ENCODE data around the gene EDRF1.
"Not testable (repeated sequence)": the region's sequence is repeated elsewhere in the genome, so short reads cannot be mapped to it uniquely, and the experiment has no call there.

The EDRF1 gene

DNA sequence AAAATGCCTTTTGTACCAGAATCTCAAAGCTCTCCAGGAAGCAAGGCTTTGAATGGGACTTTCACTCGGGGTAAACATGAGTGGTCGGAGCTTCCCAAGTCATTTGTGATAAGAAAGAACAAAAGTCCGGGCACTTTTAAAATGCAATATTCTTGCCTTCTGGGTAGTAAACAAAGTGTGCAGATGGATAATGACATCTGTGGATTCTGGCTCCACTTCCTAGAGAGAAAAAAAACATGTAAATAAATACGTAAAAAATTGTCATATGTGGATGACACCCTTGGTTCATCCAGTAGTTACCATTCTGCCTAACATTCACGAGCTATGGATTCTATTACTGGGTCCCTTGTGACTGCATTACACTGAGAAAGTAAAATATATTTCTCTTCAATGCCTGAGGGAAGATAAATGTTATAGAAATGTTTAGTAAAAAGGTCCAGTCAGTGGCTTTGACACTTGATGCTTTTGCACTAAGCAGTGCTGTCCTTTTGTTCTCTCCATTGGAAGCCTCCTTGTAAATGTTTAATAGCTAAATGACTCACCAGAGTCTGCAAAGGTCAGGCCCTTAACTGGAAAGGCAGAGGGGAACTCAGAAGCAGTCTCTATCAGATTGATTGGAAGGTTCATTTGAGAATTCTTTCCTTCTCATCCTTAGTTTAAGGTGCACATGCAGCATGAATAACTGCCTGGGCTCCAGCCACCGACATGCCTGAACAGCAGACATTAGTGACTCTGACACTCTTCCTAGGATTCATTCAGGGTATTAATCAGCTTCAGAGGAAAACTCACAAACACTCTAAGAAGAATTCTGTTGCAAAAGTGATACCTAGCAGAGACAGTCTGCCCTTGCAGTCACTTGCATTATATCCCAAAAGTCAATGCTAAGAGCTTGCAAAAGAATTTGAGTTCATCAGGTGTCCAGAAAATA is 11.7 kb upstream of the EDRF1 start:
- in situ Hi-C loops (cut with MboI; ENCODE audit: low sequenced_read_pairs), result no loop called here

DNA sequence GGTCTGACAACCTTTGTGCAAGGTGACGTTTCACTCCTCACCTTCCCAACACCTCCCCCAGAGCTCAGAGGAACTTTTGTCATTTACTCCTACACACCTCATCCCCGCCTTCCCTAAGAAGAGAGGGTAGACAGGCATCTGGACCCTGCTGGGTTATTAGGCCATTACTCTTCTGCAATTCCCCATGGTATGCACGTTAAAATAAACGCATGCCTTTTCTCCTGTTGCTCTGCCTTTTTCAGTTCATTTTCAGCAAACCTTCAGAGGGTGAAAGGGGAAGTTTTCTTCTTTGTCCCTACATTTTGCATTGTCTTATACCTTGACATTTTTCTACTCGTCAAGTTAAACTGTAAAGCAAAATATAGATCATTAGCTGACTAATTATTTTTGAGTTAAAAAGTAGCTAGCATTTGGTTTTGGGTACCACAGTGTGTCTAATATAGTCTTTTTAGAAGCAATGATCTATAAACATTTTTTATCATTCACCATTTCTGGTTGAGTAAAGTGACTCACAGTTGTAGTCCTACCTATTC is 10.5 kb upstream of the EDRF1 start:
- in situ Hi-C loops (cut with MboI; ENCODE audit: low sequenced_read_pairs), result no loop called here

- in situ Hi-C loops (cut with MboI; ENCODE audit: low sequenced_read_pairs), result no loop called here
These were observed 9.7 kb upstream of the EDRF1 start for GRCh38 chr10:125709553-125710474.

- in situ Hi-C loops (cut with MboI; ENCODE audit: low sequenced_read_pairs), result no loop called here
These were observed 8.3 kb upstream of the EDRF1 start for GRCh38 chr10:125711110-125711750.

GRCh38 chr10:125714728-125715127 is 4.8 kb upstream of the EDRF1 start:
- in situ Hi-C loops (cut with MboI; ENCODE audit: low sequenced_read_pairs), result not testable (repeated sequence)

DNA sequence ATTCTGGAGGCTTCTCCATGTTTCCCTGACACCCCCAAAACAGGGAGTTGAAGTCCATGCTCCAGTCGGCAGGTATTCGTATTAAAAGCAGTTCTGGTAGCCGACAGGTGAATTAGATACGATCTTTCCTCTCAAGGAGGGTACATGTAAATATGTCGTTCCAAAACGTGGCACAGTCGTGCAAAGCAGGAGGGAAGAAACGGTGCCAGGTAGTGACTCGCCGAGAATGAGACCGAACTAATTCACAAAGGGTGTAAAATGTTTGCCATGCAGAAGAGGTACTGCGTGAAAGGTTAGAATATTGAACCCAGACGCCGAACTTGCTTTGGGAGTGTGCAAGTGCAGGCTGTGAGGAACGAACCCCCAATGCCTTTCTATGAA is 483 bp downstream of the EDRF1 start:
- in situ Hi-C loops (cut with MboI; ENCODE audit: low sequenced_read_pairs), result no loop called here

GRCh38 chr10:125721035-125721434 is 1.5 kb downstream of the EDRF1 start:
- in situ Hi-C loops (cut with MboI; ENCODE audit: low sequenced_read_pairs), result no loop called here

- in situ Hi-C loops (cut with MboI; ENCODE audit: low sequenced_read_pairs), result no loop called here
These were observed 3.3 kb downstream of the EDRF1 start for GRCh38 chr10:125722811-125723210.

DNA sequence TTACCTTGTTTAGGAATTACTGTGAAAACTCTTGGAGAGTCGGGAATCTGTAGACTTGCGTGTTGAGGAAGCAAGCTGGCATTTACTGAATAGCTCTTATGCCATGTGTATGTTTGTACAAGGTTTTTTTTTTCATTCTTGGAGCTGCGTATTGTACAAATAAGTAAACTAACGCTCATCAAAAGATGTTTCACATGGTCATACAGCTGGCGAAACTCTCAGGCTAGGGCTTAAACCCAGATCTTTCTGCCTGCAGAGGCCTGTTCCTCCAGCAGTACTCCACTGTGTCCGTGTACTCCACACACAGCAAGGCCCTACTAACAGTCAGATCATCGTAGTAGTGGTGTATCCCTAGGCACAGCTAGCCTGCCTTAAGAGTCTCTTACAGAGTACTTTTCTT is 7.4 kb downstream of the EDRF1 start:
- in situ Hi-C loops (cut with MboI; ENCODE audit: low sequenced_read_pairs), result no loop called here

GRCh38 chr10:125727436-125727835 is 7.9 kb downstream of the EDRF1 start:
- in situ Hi-C loops (cut with MboI; ENCODE audit: low sequenced_read_pairs), result no loop called here

DNA sequence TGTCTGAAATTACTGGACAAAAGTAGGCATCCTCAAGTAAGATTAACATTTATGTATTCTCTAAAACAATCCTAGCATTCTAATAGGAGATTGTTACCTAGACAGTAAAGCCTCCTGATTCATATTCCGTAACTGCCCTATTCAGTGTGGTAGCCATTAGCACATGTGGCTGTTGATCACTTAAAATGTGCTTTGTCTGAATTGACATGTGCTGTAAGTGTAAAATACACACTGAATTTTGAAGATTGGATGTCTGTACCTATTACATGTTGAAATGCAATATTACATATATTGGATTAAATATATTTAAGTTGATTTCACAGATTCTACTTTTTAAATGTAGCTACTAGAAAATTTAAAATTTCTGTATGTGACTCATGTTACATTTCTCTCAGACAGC is 14.6 kb downstream of the EDRF1 start:
- in situ Hi-C loops (cut with MboI; ENCODE audit: low sequenced_read_pairs), result no loop called here

- in situ Hi-C loops (cut with MboI; ENCODE audit: low sequenced_read_pairs), result no loop called here
These were observed 15.3 kb downstream of the EDRF1 start for GRCh38 chr10:125734823-125735222.

DNA sequence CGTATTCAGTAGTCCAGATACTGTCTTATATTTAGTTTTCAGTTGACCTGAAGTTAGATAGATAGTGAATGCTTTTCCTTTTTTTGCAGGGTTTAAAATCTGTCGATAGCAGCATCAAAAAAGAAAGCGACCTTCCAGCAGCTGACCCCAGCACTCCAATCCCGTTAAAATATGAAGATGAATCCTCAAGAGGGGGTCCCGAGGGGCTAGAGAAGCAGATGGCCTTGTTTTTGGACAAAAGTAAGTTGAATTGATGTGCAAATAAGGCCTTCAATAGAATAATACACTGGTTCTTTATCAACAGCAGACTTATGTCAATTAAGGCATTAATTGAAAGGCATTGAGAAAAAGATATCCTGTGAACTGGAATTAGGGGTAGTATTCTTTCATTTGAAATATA is 18.7 kb downstream of the EDRF1 start:
- in situ Hi-C loops (cut with MboI; ENCODE audit: low sequenced_read_pairs), result no loop called here

DNA sequence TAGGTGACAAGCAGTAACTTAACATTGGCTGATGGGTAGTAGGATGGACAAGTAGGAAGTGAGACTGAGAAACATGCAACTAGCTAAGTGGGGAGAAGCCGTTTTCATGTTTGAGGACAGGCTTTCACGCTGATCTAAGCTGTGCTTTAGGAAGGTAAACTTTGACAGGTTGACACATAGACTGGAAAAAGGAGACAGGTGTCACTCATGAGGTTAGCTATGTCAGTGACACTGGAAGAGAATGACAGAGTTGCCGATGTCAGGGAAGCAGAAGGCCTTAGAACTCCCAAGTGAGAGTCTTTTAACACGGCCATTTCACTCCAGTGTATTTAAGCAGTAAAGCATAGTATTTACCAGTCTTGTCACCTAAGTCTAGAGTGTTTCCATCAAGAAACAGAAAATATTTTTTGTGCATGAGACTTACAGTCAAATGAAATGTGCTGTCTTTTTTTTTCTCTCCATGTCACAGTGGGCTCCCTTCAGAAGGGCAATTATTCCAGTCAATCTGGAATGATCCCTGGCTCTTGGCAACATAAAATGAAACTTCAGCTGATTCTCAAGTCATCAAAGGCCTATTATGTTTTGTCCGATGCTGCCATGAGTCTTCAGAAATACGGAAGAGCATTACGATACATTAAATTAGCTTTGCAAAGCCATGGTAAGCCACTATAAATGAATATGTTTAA is 20.6 kb downstream of the EDRF1 start:
- in situ Hi-C loops (cut with MboI; ENCODE audit: low sequenced_read_pairs), result no loop called here

GRCh38 chr10:125742465-125742864 is 23.0 kb downstream of the EDRF1 start:
- in situ Hi-C loops (cut with MboI; ENCODE audit: low sequenced_read_pairs), result no loop called here

DNA sequence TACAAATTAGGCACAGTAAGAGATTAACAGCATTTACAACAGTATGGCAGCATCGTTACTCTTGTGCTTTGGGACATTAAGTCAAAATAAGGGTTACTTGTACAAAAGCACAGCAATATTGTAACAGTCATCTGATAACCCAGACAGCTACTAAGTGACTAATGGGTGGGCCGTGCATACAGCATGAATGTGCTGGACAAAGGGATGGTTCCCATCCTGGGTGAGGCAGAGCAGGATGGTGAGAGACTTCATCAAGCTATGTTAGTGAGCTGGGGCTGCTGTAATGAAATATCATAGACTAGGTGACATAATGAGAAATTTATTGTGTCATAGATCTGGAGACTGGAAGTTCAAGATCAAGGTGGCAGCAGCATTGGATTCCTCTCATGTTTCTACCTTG is 25.4 kb downstream of the EDRF1 start:
- in situ Hi-C loops (cut with MboI; ENCODE audit: low sequenced_read_pairs), result no loop called here

- in situ Hi-C loops (cut with MboI; ENCODE audit: low sequenced_read_pairs), result no loop called here
These were observed 27.9 kb downstream of the EDRF1 start for GRCh38 chr10:125747417-125747816.

DNA sequence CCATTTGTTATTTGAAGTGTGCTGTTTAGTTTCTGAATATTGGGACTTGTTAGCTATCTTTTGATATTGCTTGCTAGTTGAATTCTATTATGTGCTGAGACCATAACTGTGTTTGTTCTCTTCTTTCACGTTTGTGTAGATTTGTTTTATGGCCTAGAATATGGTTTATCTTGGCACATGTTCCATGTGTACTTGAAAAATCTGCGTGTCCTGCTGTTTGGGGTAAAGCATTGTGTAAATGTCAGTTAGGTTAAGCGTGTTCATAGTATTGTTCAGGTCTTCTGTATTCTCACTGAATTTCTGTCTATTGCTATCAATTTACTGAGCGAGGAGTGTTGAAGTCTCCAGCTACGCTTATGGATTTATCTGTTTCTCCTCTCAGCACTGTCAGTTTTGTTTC is 36.7 kb downstream of the EDRF1 start:
- in situ Hi-C loops (cut with MboI; ENCODE audit: low sequenced_read_pairs), result no loop called here

DNA sequence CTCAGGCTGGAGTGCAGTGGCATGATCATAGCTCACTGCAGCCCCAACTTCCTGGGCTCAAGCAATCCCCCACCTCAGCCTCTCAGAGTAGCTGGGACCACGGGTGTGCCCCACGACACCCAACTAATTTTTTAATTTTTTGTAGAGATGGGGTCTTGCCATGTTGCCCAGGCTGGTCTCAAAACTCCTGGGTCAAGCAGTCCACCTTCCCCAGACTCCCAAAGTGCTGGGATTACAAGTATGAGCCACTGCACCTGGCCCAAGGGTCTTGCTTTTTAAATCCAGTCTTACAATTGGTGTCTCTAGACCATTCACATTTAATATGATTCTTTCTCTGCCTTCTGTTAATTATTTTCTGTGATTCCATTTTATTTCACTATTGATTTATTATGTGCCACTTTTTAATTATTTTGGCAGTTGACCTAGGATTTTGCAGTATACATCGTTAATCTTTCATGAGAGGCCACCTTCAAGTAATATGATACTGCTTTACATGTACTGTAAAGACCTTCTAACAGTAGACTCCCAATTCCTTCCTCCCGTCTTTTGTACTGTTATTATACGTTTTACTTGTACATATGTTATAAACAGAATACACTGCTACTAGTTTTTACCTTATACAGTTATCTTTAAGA is 37.5 kb downstream of the EDRF1 start:
- in situ Hi-C loops (cut with MboI; ENCODE audit: low sequenced_read_pairs), result no loop called here

- in situ Hi-C loops (cut with MboI; ENCODE audit: low sequenced_read_pairs), result no loop called here
These were observed 38.2 kb downstream of the EDRF1 start for GRCh38 chr10:125757742-125758141.
